NCI-H1417 treated with DMSO at 0.1 percent for 48 hours (cell line): ENCODE results near the gene GPR3.
"Not testable (repeated sequence)": the region's sequence is repeated elsewhere in the genome, so short reads cannot be mapped to it uniquely, and the experiment has no call there.

Experiments
- DNase-seq: peaks from one replicate; lab custom pipeline; 2025; lab: John Stamatoyannopoulos, UW

GPR3 gene

GRCh38 chr1:27380224-27380623 lies 12.2 kb upstream of the GPR3 start:
- no peak for DNase-seq

GRCh38 chr1:27380766-27381733 lies 11.4 kb upstream of the GPR3 start:
- no peak for DNase-seq

GRCh38 chr1:27381969-27382762 lies 10.3 kb upstream of the GPR3 start:
- DNase-seq = no peak

GRCh38 chr1:27383039-27383605 lies 9.3 kb upstream of the GPR3 start, which contains the start of gene CD164L2:
Gene CD164L2 (minus strand): TSS chr1:27383333. CDS start chr1:27383239, 94 bp downstream.
- DNase-seq = no peak

- DNase-seq = no peak
These were observed 8.8 kb upstream of the GPR3 start for GRCh38 chr1:27383661-27384060.

GRCh38 chr1:27384797-27385196 lies 7.6 kb upstream of the GPR3 start:
- DNase-seq = not testable (repeated sequence)

GRCh38 chr1:27388337-27389005 lies 4.0 kb upstream of the GPR3 start:
- DNase-seq = no peak

GRCh38 chr1:27391511-27392095 lies 819 bp upstream of the GPR3 start:
- no peak for DNase-seq

GRCh38 chr1:27392778-27393635 lies 585 bp downstream of the GPR3 start:
- no peak for DNase-seq

- no peak for DNase-seq
These were observed 1.3 kb downstream of the GPR3 start for GRCh38 chr1:27393641-27394281.

- no peak for DNase-seq
These were observed 1.8 kb downstream of the GPR3 start for GRCh38 chr1:27394282-27394658.

GRCh38 chr1:27394925-27395324 lies 2.5 kb downstream of the GPR3 start:
- DNase-seq = no peak

GRCh38 chr1:27395441-27396195 lies 3.2 kb downstream of the GPR3 start:
- no peak for DNase-seq

- no peak for DNase-seq
These were observed 4.7 kb downstream of the GPR3 start for GRCh38 chr1:27397110-27397509.

GRCh38 chr1:27397749-27398148 lies 5.3 kb downstream of the GPR3 start:
- DNase-seq = no peak

GRCh38 chr1:27398405-27399149 lies 6.2 kb downstream of the GPR3 start:
- DNase-seq = no peak

GRCh38 chr1:27399251-27400025 lies 7.0 kb downstream of the GPR3 start:
- DNase-seq = no peak
